Inflammatory macrophage (primary cell): Measurements from ENCODE around the gene ARF1.

ENCODE experiments used
- DNase-seq, 2 donors: peaks; one replicate each; pipeline ENCODE4 v3.0.0-alpha.2; 2020 to 2022
- total RNA-seq, 18 experiments: gene quantifications; one replicate each; lab custom pipeline; 2026; ENCODE audit warnings: mixed read lengths in 6 of 18, inconsistent platforms in 2 of 18; lab: John Stamatoyannopoulos, UW

The ARF1 gene
- total RNA-seq = 232 to 447 (median 395) reads per million in 18 experiments

- DNase-seq = peak; percentile 95 to 98
Observed at GRCh38 chr1:228082214-228082917, at the start of gene ARF1. TSS of gene ARF1 (plus strand) at chr1:228082708. CDS start at chr1:228097115, 14,407 bp downstream.

- no peak for DNase-seq
Observed at GRCh38 chr1:228033376-228033775, 49.1 kb upstream of the ARF1 start.

- no peak for DNase-seq
Observed at GRCh38 chr1:228034954-228035837, 47.3 kb upstream of the ARF1 start.

- DNase-seq = peak in 1 of 2 donors; percentile 29
Observed at GRCh38 chr1:228035844-228036243, 46.7 kb upstream of the ARF1 start.

- no peak for DNase-seq
Observed at GRCh38 chr1:228036701-228037231, 45.7 kb upstream of the ARF1 start.

GRCh38 chr1:228037401-228038386 lies 44.8 kb upstream of the ARF1 start:
- DNase-seq = peak; percentile 11 to 54

GRCh38 chr1:228038387-228039005 lies 44.0 kb upstream of the ARF1 start:
- no peak for DNase-seq

- no peak for DNase-seq
Observed at GRCh38 chr1:228039006-228039903, 43.3 kb upstream of the ARF1 start.

GRCh38 chr1:228039986-228040385 lies 42.5 kb upstream of the ARF1 start:
- no peak for DNase-seq

- no peak for DNase-seq
Observed at GRCh38 chr1:228041316-228041715, 41.2 kb upstream of the ARF1 start.

- no peak for DNase-seq
Observed at GRCh38 chr1:228042508-228042907, 40.0 kb upstream of the ARF1 start.

GRCh38 chr1:228043281-228043848 lies 39.1 kb upstream of the ARF1 start:
- no peak for DNase-seq

GRCh38 chr1:228044961-228045360 lies 37.5 kb upstream of the ARF1 start:
- DNase-seq = no peak

GRCh38 chr1:228045405-228045804 lies 37.1 kb upstream of the ARF1 start:
- no peak for DNase-seq

GRCh38 chr1:228045871-228046270 lies 36.6 kb upstream of the ARF1 start:
- DNase-seq = no peak

GRCh38 chr1:228046421-228047182 lies 35.9 kb upstream of the ARF1 start:
- no peak for DNase-seq

- no peak for DNase-seq
Observed at GRCh38 chr1:228047183-228047466, 35.4 kb upstream of the ARF1 start.

GRCh38 chr1:228048120-228048519 lies 34.4 kb upstream of the ARF1 start:
- no peak for DNase-seq

- peak; percentile 32 to 57 for DNase-seq
Observed at GRCh38 chr1:228048659-228049298, 33.7 kb upstream of the ARF1 start.
